ENCODE results near the gene FBLN1. TPM values are rescaled to one million over a fixed set of nuclear protein-coding genes. Genes with fewer than 3 reads are reported as not detected.

Gene FBLN1
- total and polyA plus RNA-seq, 9 of the 15 experiments (the other 6 are each of a cell fraction or from before 2014, with no cell fraction given), result 0.66 TPM; not detected in 8

DNA sequence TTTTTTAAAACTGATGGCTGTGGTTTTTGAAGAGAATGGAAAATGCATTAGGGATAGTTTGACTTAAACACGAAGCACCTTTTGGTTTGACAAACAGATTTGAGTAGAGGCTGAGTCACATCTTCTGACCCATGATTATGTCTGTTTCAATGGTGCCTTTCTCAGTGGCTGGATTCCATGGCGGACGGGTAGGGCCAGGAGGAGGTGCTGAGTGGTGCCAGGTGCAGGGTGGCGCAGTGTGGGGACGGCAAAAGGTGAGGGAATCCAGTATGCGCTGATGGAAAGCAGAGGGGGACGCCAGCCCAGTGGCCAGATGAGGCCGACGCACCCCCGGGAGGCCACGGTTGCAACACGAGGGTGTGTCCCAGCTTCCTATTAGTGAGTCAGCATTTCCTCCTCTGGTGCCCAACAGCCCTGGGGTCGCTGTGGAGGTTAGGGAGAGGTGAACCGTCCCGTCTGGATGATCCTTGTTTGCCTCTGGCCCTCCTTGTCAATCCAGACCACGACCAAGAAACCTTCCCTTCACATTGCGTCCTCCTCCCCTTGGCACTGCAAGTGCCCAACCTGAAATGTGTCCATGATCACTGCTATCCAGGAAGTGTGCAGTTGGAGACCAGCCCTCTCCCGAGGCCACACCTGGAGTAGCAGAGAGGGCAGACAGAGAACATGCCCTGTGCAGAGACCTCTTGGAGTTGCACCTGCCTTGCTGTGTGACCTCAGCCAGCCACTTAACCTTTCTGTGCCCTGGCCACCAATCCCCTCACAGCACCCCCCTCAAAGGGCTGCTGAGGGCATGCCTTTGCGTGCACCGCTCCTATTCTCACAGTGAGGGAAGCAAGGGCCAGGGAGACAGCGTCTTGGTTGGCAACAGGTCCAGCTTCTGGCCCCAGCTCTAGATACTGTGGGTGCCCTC is 136.4 kb downstream of the FBLN1 start (continued):
- TF ChIP-seq THRAP3 (IDR thresholded peaks at IDR 0.05; ENCODE audit: borderline replicate concordance) (no peak), EZH2 (IDR thresholded peaks at IDR 0.05; ENCODE audit: borderline replicate concordance, low read depth, low read length) (no peak), MEF2A (IDR thresholded peaks at IDR 0.05; ENCODE audit: control insufficient read depth, low read depth, low read length) (no peak), PHF21A (IDR thresholded peaks at IDR 0.05; ENCODE audit: borderline replicate concordance, low read depth) (no peak), ZNF263 (CRISPR knock-in tag; IDR thresholded peaks at IDR 0.05; ENCODE audit: borderline replicate concordance) (no peak), SMAD4 (CRISPR knock-in tag; conservative IDR thresholded peaks at IDR 0.05) (peak; percentile 66), POLR3A (IDR thresholded peaks at IDR 0.05; ENCODE audit: borderline replicate concordance, extremely low read depth, insufficient read depth, insufficient read length) (no peak), RCOR1 (IDR thresholded peaks at IDR 0.05; ENCODE audit: borderline replicate concordance in 1 of 2, low read depth in 2 of 2, low read length in 2 of 2) (no peak; a peak in 1 of 4 replicates)
- TF ChIP-seq, protein P1, sequence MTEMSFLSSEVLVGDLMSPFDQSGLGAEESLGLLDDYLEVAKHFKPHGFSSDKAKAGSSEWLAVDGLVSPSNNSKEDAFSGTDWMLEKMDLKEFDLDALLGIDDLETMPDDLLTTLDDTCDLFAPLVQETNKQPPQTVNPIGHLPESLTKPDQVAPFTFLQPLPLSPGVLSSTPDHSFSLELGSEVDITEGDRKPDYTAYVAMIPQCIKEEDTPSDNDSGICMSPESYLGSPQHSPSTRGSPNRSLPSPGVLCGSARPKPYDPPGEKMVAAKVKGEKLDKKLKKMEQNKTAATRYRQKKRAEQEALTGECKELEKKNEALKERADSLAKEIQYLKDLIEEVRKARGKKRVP (CRISPR knock-in tag; IDR thresholded peaks at IDR 0.05), result no peak
- TF ChIP-seq, protein P2, sequence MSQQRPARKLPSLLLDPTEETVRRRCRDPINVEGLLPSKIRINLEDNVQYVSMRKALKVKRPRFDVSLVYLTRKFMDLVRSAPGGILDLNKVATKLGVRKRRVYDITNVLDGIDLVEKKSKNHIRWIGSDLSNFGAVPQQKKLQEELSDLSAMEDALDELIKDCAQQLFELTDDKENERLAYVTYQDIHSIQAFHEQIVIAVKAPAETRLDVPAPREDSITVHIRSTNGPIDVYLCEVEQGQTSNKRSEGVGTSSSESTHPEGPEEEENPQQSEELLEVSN (IDR thresholded peaks at IDR 0.05; ENCODE audit: borderline replicate concordance in 1 of 2, extremely low read depth in 1 of 2, insufficient read depth in 1 of 2, insufficient read length in 1 of 2, low read depth in 1 of 2, low read length in 1 of 2, poor library complexity in 1 of 2, severe bottlenecking in 1 of 2), result peak; percentile 54 to 80
- TF ChIP-seq, protein P3, sequence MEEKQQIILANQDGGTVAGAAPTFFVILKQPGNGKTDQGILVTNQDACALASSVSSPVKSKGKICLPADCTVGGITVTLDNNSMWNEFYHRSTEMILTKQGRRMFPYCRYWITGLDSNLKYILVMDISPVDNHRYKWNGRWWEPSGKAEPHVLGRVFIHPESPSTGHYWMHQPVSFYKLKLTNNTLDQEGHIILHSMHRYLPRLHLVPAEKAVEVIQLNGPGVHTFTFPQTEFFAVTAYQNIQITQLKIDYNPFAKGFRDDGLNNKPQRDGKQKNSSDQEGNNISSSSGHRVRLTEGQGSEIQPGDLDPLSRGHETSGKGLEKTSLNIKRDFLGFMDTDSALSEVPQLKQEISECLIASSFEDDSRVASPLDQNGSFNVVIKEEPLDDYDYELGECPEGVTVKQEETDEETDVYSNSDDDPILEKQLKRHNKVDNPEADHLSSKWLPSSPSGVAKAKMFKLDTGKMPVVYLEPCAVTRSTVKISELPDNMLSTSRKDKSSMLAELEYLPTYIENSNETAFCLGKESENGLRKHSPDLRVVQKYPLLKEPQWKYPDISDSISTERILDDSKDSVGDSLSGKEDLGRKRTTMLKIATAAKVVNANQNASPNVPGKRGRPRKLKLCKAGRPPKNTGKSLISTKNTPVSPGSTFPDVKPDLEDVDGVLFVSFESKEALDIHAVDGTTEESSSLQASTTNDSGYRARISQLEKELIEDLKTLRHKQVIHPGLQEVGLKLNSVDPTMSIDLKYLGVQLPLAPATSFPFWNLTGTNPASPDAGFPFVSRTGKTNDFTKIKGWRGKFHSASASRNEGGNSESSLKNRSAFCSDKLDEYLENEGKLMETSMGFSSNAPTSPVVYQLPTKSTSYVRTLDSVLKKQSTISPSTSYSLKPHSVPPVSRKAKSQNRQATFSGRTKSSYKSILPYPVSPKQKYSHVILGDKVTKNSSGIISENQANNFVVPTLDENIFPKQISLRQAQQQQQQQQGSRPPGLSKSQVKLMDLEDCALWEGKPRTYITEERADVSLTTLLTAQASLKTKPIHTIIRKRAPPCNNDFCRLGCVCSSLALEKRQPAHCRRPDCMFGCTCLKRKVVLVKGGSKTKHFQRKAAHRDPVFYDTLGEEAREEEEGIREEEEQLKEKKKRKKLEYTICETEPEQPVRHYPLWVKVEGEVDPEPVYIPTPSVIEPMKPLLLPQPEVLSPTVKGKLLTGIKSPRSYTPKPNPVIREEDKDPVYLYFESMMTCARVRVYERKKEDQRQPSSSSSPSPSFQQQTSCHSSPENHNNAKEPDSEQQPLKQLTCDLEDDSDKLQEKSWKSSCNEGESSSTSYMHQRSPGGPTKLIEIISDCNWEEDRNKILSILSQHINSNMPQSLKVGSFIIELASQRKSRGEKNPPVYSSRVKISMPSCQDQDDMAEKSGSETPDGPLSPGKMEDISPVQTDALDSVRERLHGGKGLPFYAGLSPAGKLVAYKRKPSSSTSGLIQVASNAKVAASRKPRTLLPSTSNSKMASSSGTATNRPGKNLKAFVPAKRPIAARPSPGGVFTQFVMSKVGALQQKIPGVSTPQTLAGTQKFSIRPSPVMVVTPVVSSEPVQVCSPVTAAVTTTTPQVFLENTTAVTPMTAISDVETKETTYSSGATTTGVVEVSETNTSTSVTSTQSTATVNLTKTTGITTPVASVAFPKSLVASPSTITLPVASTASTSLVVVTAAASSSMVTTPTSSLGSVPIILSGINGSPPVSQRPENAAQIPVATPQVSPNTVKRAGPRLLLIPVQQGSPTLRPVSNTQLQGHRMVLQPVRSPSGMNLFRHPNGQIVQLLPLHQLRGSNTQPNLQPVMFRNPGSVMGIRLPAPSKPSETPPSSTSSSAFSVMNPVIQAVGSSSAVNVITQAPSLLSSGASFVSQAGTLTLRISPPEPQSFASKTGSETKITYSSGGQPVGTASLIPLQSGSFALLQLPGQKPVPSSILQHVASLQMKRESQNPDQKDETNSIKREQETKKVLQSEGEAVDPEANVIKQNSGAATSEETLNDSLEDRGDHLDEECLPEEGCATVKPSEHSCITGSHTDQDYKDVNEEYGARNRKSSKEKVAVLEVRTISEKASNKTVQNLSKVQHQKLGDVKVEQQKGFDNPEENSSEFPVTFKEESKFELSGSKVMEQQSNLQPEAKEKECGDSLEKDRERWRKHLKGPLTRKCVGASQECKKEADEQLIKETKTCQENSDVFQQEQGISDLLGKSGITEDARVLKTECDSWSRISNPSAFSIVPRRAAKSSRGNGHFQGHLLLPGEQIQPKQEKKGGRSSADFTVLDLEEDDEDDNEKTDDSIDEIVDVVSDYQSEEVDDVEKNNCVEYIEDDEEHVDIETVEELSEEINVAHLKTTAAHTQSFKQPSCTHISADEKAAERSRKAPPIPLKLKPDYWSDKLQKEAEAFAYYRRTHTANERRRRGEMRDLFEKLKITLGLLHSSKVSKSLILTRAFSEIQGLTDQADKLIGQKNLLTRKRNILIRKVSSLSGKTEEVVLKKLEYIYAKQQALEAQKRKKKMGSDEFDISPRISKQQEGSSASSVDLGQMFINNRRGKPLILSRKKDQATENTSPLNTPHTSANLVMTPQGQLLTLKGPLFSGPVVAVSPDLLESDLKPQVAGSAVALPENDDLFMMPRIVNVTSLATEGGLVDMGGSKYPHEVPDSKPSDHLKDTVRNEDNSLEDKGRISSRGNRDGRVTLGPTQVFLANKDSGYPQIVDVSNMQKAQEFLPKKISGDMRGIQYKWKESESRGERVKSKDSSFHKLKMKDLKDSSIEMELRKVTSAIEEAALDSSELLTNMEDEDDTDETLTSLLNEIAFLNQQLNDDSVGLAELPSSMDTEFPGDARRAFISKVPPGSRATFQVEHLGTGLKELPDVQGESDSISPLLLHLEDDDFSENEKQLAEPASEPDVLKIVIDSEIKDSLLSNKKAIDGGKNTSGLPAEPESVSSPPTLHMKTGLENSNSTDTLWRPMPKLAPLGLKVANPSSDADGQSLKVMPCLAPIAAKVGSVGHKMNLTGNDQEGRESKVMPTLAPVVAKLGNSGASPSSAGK (IDR thresholded peaks at IDR 0.05), result peak; percentile 86

Data from K562 (cell line).